Tibial nerve (tissue), 3 donors: ENCODE data around the gene UBE2J2.

Source experiments
- CTCF ChIP-seq, 5 experiments: fragments of 200-600 bp in 3 of 5; fragments of 450-650 bp in 2 of 5; sonication (generic) in 3 of 5; IDR thresholded peaks; one replicate each; pipeline ENCODE4 v1.5.1; 2016 to 2019; ENCODE audit warnings: antibody characterized with exemption in 5 of 5, mild to moderate bottlenecking in 3 of 5, moderate library complexity in 2 of 5
- POLR2A ChIP-seq, 2 donors: fragments of 450-650 bp; IDR thresholded peaks; one replicate each; pipeline ENCODE4 v1.6.1; 2017; ENCODE audit warnings: antibody characterized with exemption in 2 of 2, mild to moderate bottlenecking in 2 of 2, moderate library complexity in 2 of 2

GRCh38 chr1:1238702-1239178 lies 34.9 kb downstream of the UBE2J2 start:
- TF ChIP-seq POLR2A (IDR thresholded peaks at IDR 0.05) (no peak), CTCF (IDR thresholded peaks at IDR 0.05) (no peak)
